GM23338 (cell line): ENCODE results near the gene OGA. TPM values are rescaled to one million over a fixed set of nuclear protein-coding genes. Genes with fewer than 3 reads are reported as not detected.
A peak's percentile ranks its signal among the peaks of the same experiment; 100 is the strongest.

ENCODE experiments used
- ATAC-seq: fragments of 200-7000 bp; cut with Tn5 transposase; 3 replicates; pipeline ENCODE4 v1.9.1; 2020
- DNase-seq: peaks from one replicate; pipeline ENCODE4 v3.0.0-alpha.2; 2015; ENCODE audit warnings: low spot score
- H2AFZ ChIP-seq: fragments of 200-600 bp; sonication (generic); 2 replicates; pipeline ENCODE4 v1.8.0; 2016; ENCODE audit warnings: antibody characterized with exemption, mild to moderate bottlenecking, moderate library complexity
- H3F3A ChIP-seq: fragments of 200-600 bp; sonication (generic); replicated peaks from 2 replicates; pipeline ENCODE4 v1.8.0; 2017; ENCODE audit warnings: antibody characterized with exemption, mixed run types, low read depth
- H3K27ac ChIP-seq: fragments of 200-600 bp; sonication (generic); 2 replicates; pipeline ENCODE4 v1.6.1; 2016; ENCODE audit warnings: low read depth
- H3K27me3 ChIP-seq: fragments of 200-600 bp; sonication (generic); 2 replicates; pipeline ENCODE4 v1.8.0; 2016; ENCODE audit warnings: mild to moderate bottlenecking, mixed run types, moderate library complexity; ENCODE audit not compliant: insufficient read depth
- H3K36me3 ChIP-seq: fragments of 200-600 bp; sonication (generic); 2 replicates; pipeline ENCODE4 v1.8.0; 2016; ENCODE audit warnings: mild to moderate bottlenecking; ENCODE audit not compliant: insufficient read depth
- H3K4me1 ChIP-seq: fragments of 200-600 bp; sonication (generic); 2 replicates; pipeline ENCODE4 v1.8.0; 2016; ENCODE audit warnings: mild to moderate bottlenecking, moderate library complexity; ENCODE audit not compliant: insufficient read depth
- H3K4me2 ChIP-seq: fragments of 200-600 bp; sonication (generic); 2 replicates; pipeline ENCODE4 v1.7.1; 2017; ENCODE audit warnings: mixed run types
- H3K4me3 ChIP-seq: fragments of 200-600 bp; sonication (generic); 2 replicates; pipeline ENCODE4 v1.6.1; 2016; ENCODE audit warnings: mixed run types
- H3K79me2 ChIP-seq: fragments of 200-600 bp; sonication (generic); replicated peaks from 2 replicates; pipeline ENCODE4 v1.8.0; 2017; ENCODE audit warnings: mild to moderate bottlenecking; ENCODE audit not compliant: insufficient read depth
- H3K9me2 ChIP-seq: fragments of 200-600 bp; sonication (generic); 2 replicates; pipeline ENCODE4 v1.8.0; 2017; ENCODE audit not compliant: insufficient read depth
- H4K20me1 ChIP-seq: fragments of 200-600 bp; sonication (generic); replicated peaks from 2 replicates; pipeline ENCODE4 v1.8.0; 2017; ENCODE audit warnings: mild to moderate bottlenecking; ENCODE audit not compliant: insufficient read depth
- H3K27ac Mint-ChIP-seq: 2 replicates; pipeline ENCODE4 v1.8.0; 2020; ENCODE audit warnings: inconsistent platforms, mild to moderate bottlenecking, moderate library complexity, mixed read lengths
- H3K27me3 Mint-ChIP-seq: 3 replicates; pipeline ENCODE4 v1.8.0; 2022; ENCODE audit warnings: low read depth, mild to moderate bottlenecking, moderate library complexity, mixed read lengths, inconsistent platforms; ENCODE audit not compliant: insufficient read depth, poor library complexity
- H3K36me3 Mint-ChIP-seq: 3 replicates; pipeline ENCODE4 v1.8.0; 2021; ENCODE audit warnings: low read depth, mild to moderate bottlenecking, inconsistent platforms, moderate library complexity, mixed read lengths
- H3K4me1 Mint-ChIP-seq: 3 replicates; pipeline ENCODE4 v1.8.0; 2020; ENCODE audit warnings: mild to moderate bottlenecking, inconsistent platforms, mixed read lengths
- H3K4me3 Mint-ChIP-seq: 3 replicates; pipeline ENCODE4 v1.8.0; 2021; ENCODE audit warnings: moderate library complexity, mild to moderate bottlenecking, inconsistent platforms, mixed read lengths
- H3K9me3 Mint-ChIP-seq: 3 replicates; pipeline ENCODE4 v1.8.0; 2020; ENCODE audit warnings: moderate library complexity, mild to moderate bottlenecking, inconsistent platforms, mixed read lengths
- CREB1 ChIP-seq: fragments of 250-450 bp; sonication (Bioruptor Pico); IDR thresholded peaks from 2 replicates; pipeline ENCODE4 v1.5.0; 2020; ENCODE audit warnings: low read depth, mild to moderate bottlenecking, moderate library complexity
- EZH2phosphoT487 ChIP-seq: fragments of 200-600 bp; sonication (generic); IDR thresholded peaks from one replicate; pipeline ENCODE4 v1.8.1; 2018; ENCODE audit warnings: antibody characterized with exemption; ENCODE audit not compliant: unreplicated experiment
- JUNB ChIP-seq: IDR thresholded peaks from one replicate; pipeline ENCODE4 v1.6.1; 2016; ENCODE audit warnings: antibody characterized with exemption; ENCODE audit not compliant: unreplicated experiment
- STAT1 ChIP-seq: IDR thresholded peaks from one replicate; pipeline ENCODE4 v1.6.1; 2016; ENCODE audit warnings: antibody characterized with exemption; ENCODE audit not compliant: unreplicated experiment
- ZNF114 ChIP-seq: fragments of 250-450 bp; sonication (Bioruptor Pico); IDR thresholded peaks from 2 replicates; pipeline ENCODE4 v1.5.0; 2020; ENCODE audit warnings: mild to moderate bottlenecking, moderate library complexity
- ZNF331 ChIP-seq: fragments of 250-450 bp; sonication (Bioruptor Pico); IDR thresholded peaks from 2 replicates; pipeline ENCODE4 v1.5.0; 2020; ENCODE audit warnings: low read depth, mild to moderate bottlenecking, moderate library complexity
- polyA plus RNA-seq: library from polyadenylated mRNA; unstranded; fragments of >200 nt; fragmentation: Nextera tagmentation; extraction: Ambion mirVana; gene quantifications from 2 replicates; pipeline ENCODE4 v1.2.1, GENCODE V29; 2016
- total RNA-seq: library from RNA; depleted of rRNA; stranded (reverse); fragments of >200 nt; shearing (Covaris generic); gene quantifications from 2 replicates; pipeline ENCODE4 v1.2.3, GENCODE V29; 2014
- TF ChIP-seq, protein P1 (sequence below), 2 experiments: fragments of 200-600 bp in 1 of 2; sonication (generic) in 1 of 2; conservative IDR thresholded peaks; 2 replicates each; pipeline versions ENCODE4 v1.5.1 to v1.6.1; 2016 to 2017; ENCODE audit warnings: antibody characterized with exemption in 2 of 2, low read depth in 2 of 2, mild to moderate bottlenecking in 2 of 2, moderate library complexity in 1 of 2
- TF ChIP-seq, protein P2 (sequence below): IDR thresholded peaks from one replicate; pipeline ENCODE4 v1.6.1; 2018; ENCODE audit warnings: antibody characterized with exemption; ENCODE audit not compliant: unreplicated experiment

Gene OGA
- total and polyA plus RNA-seq, 2 experiments from 2014 or later = 68.4 to 131 TPM

DNA sequence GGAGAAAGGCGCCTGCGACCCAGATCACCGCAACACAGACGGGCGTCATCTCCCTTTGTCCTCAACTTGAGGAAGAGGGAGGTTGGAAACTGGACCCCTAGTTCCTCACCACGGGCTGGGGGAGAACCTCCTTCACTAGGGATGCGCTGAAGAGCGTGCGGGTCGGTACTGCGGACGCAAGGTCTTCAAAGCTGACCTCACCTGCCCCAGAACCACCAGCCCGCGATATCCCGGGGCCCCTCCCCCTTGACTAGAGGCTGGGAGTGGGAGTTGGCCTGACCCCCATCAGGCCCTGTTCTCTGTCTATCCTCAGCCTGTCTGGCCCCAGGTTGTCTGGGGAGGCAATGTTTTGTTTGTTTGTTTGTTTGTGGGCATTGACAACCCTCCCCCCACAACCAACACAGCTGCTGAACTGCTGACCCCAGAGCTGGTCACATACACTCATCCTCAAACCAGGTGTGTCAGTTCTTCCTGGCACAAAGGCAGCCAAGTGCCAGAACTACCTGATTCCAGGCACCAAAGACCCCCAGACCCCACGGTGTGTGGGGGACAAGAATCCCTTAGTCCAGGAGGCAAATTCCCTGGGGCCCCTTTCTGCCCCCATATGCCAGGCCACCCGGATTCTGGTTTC is 37.9 kb downstream of the OGA start:
- Mint-ChIP-seq H3K4me1 (peaks cover 49% of the 10 kb centered on the region), H3K27me3 (peaks cover 40% of the 10 kb centered on the region), H3K9me3 (no peaks in the 10 kb centered on the region; the same call in 2 of the 3 replicates), H3K36me3 (peaks cover 16% of the 10 kb centered on the region), H3K27ac (no peak overlapping the region), H3K4me3 (peak overlapping the region; percentile 58; the same call in 2 of the 3 replicates)
- Histone ChIP-seq H3K79me2 (peaks cover 11% of the 10 kb centered on the region; the same call in 1 of the 2 replicates), H3F3A (peaks cover 34% of the 10 kb centered on the region), H3K27me3 (peaks cover 35% of the 10 kb centered on the region), H4K20me1 (0 out of 2 replicates have a peak, but pooled peaks cover 8% of the 10 kb centered on the region), H3K36me3 (no peaks in the 10 kb centered on the region), H3K4me3 (peak overlapping the region; percentile 78), H3K4me2 (peak overlapping the region; percentile 95), H3K9me2 (no peaks in the 10 kb centered on the region), H3K4me1 (peaks cover 56% of the 10 kb centered on the region), H3K27ac (no peak overlapping the region), H2AFZ (no peak overlapping the region)
- ATAC-seq = peak; percentile 0
- TF ChIP-seq ZNF331 (CRISPR knock-in tag) (no peak), EZH2phosphoT487 (no peak), ZNF114 (no peak), STAT1 (no peak), CREB1 (CRISPR knock-in tag) (no peak)
- TF ChIP-seq, protein P1, sequence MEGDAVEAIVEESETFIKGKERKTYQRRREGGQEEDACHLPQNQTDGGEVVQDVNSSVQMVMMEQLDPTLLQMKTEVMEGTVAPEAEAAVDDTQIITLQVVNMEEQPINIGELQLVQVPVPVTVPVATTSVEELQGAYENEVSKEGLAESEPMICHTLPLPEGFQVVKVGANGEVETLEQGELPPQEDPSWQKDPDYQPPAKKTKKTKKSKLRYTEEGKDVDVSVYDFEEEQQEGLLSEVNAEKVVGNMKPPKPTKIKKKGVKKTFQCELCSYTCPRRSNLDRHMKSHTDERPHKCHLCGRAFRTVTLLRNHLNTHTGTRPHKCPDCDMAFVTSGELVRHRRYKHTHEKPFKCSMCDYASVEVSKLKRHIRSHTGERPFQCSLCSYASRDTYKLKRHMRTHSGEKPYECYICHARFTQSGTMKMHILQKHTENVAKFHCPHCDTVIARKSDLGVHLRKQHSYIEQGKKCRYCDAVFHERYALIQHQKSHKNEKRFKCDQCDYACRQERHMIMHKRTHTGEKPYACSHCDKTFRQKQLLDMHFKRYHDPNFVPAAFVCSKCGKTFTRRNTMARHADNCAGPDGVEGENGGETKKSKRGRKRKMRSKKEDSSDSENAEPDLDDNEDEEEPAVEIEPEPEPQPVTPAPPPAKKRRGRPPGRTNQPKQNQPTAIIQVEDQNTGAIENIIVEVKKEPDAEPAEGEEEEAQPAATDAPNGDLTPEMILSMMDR (conservative IDR thresholded peaks at IDR 0.05; ENCODE audit: low read depth in 2 of 2) = peak in 1 of 2 experiments; percentile 6; a peak in 1 of 4 replicates
- TF ChIP-seq, protein P2, sequence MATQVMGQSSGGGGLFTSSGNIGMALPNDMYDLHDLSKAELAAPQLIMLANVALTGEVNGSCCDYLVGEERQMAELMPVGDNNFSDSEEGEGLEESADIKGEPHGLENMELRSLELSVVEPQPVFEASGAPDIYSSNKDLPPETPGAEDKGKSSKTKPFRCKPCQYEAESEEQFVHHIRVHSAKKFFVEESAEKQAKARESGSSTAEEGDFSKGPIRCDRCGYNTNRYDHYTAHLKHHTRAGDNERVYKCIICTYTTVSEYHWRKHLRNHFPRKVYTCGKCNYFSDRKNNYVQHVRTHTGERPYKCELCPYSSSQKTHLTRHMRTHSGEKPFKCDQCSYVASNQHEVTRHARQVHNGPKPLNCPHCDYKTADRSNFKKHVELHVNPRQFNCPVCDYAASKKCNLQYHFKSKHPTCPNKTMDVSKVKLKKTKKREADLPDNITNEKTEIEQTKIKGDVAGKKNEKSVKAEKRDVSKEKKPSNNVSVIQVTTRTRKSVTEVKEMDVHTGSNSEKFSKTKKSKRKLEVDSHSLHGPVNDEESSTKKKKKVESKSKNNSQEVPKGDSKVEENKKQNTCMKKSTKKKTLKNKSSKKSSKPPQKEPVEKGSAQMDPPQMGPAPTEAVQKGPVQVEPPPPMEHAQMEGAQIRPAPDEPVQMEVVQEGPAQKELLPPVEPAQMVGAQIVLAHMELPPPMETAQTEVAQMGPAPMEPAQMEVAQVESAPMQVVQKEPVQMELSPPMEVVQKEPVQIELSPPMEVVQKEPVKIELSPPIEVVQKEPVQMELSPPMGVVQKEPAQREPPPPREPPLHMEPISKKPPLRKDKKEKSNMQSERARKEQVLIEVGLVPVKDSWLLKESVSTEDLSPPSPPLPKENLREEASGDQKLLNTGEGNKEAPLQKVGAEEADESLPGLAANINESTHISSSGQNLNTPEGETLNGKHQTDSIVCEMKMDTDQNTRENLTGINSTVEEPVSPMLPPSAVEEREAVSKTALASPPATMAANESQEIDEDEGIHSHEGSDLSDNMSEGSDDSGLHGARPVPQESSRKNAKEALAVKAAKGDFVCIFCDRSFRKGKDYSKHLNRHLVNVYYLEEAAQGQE = no peak
- DNase-seq = peak; percentile 54

DNA sequence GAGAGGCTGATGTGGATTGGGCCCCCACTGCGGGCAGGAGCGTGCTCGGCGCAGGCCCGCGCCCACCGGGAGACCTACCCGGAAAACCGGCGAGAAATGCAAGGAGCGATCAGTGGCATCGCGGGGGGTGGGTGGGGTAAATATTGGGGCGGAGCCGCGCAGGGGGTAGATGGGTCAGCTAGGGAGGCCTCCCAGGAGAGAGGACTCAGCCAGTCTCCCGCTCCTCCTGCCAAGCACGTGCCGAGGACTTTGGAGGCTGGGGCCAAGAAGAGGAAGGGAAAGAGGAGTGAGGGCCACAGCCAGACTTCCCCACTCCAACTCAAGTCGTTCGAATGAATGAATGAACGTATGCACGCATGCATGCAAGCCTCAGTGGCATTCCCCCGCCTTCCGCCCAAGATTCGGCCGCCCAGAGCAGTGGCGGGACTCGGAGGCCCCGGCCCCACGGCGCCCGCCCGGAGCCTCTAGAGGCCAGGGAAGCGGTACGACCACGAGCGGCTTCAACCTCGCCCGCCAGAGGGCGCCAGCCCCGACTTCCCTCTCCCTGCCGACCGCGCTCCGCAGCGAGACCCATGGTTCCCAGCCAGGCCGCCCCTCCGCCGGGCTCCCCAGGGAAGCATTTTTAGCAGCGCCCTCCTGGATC is 38.6 kb downstream of the OGA start:
- peaks cover 51% of the 10 kb centered on the region for H3K4me1 Mint-ChIP-seq
- peak overlapping the region; percentile 72 for H3K4me3 Mint-ChIP-seq
- TF ChIP-seq, protein P1 (conservative IDR thresholded peaks at IDR 0.05; ENCODE audit: low read depth in 2 of 2) = peak; percentile 62 to 81
- no peak for TF ChIP-seq JUNB
- H3K9me3 Mint-ChIP-seq = no peaks in the 10 kb centered on the region; the same call in 2 of the 3 replicates
- H3K27me3 Mint-ChIP-seq = peaks cover 46% of the 10 kb centered on the region
- Histone ChIP-seq H3K27ac (peak overlapping the region; percentile 93), H3K4me3 (peak overlapping the region; percentile 78), H3K9me2 (no peaks in the 10 kb centered on the region), H3K4me1 (peaks cover 62% of the 10 kb centered on the region), H3K36me3 (no peaks in the 10 kb centered on the region), H3K27me3 (peaks cover 41% of the 10 kb centered on the region), H2AFZ (peak overlapping the region; percentile 19; the same call in 1 of the 2 replicates), H4K20me1 (0 out of 2 replicates have a peak, but pooled peaks cover 5% of the 10 kb centered on the region), H3K79me2 (peaks cover 11% of the 10 kb centered on the region; the same call in 1 of the 2 replicates), H3K4me2 (peak overlapping the region; percentile 95), H3F3A (peaks cover 30% of the 10 kb centered on the region)
- DNase-seq (peak; percentile 87), ATAC-seq (peak; percentile 33)
- H3K36me3 Mint-ChIP-seq = peaks cover 10% of the 10 kb centered on the region
- no peak overlapping the region for H3K27ac Mint-ChIP-seq
